Upper lobe of left lung (tissue), 6 donors: ENCODE measurements around the gene UBE4A. TPM values are rescaled to one million over a fixed set of nuclear protein-coding genes. Genes with fewer than 3 reads are reported as not detected.

Source experiments
- ATAC-seq, 2 donors: fragments of 200-7000 bp; cut with Tn5 transposase; one replicate each; pipeline ENCODE4 v1.9.1; 2022; ENCODE audit warnings: mild to moderate bottlenecking in 2 of 2, moderate library complexity in 2 of 2; ENCODE audit not compliant: low FRiP score in 2 of 2
- DNase-seq, 2 donors: peaks; one replicate each; pipeline ENCODE4 v3.0.0-alpha.2; 2019 to 2020
- H3K27ac ChIP-seq, 4 donors: fragments of 200-600 bp; sonication (generic); one replicate each; pipeline ENCODE4 v1.5.1; 2016 to 2019
- H3K27me3 ChIP-seq, 4 donors: fragments of 200-600 bp; sonication (generic); one replicate each; pipeline ENCODE4 v1.5.1; 2017 to 2019
- H3K36me3 ChIP-seq, 4 donors: fragments of 200-600 bp; sonication (generic); one replicate each; pipeline ENCODE4 v1.5.1; 2016 to 2019
- H3K4me1 ChIP-seq, 4 donors: fragments of 200-600 bp; sonication (generic); one replicate each; pipeline ENCODE4 v1.5.1; 2018 to 2019
- H3K4me3 ChIP-seq, 4 donors: fragments of 200-600 bp; sonication (generic); one replicate each; pipeline ENCODE4 v1.5.1; 2017 to 2019; ENCODE audit warnings: mild to moderate bottlenecking in 2 of 4, moderate library complexity in 1 of 4
- H3K9me3 ChIP-seq, 4 donors: fragments of 200-600 bp; sonication (generic); one replicate each; pipeline ENCODE4 v1.5.1; 2018 to 2019
- EP300 ChIP-seq, 4 donors: sonication (generic); formaldehyde crosslinking; IDR thresholded peaks; one replicate each; pipeline ENCODE4 v1.5.1; 2017; ENCODE audit warnings: antibody characterized with exemption in 4 of 4, control low read depth in 2 of 4
- POLR2A ChIP-seq, 4 donors: fragments of 450-650 bp; IDR thresholded peaks; one replicate each; pipeline ENCODE4 v1.5.1; 2016 to 2017; ENCODE audit warnings: antibody characterized with exemption in 4 of 4, mild to moderate bottlenecking in 2 of 4
- POLR2AphosphoS5 ChIP-seq, 2 donors: sonication (generic); formaldehyde crosslinking; IDR thresholded peaks; one replicate each; pipeline ENCODE4 v1.5.1; 2017; ENCODE audit warnings: antibody characterized with exemption in 2 of 2
- WGBS, 2 donors: methylation state at CpG; one replicate each; pipeline ENCODE4 v1.1.5; 2017 to 2018; 5-methylcytosine and 5-hydroxymethylcytosine counted together
- total RNA-seq, 6 donors: library from RNA; depleted of rRNA in 4 of 6; stranded (reverse); fragments of >200 nt in 4 of 6; gene quantifications; one replicate each; pipeline versions ENCODE4 v1.1.0 to v1.2.1, GENCODE V29; 2016 to 2021
- TF ChIP-seq, protein P1 (sequence below), 6 experiments: fragments of 450-650 bp in 4 of 6; fragments of 200-600 bp in 2 of 6; sonication (generic) in 2 of 6; IDR thresholded peaks; one replicate each; pipeline ENCODE4 v1.5.1; 2016 to 2019; ENCODE audit warnings: antibody characterized with exemption in 6 of 6
- donor health status: DM: no; HTN: no; CAD: no; lungs with moderate emphysema.
- donor health status: DM: no; HTN: yes; CAD: no; lungs with severe emphysema.

UBE4A gene, protein sequence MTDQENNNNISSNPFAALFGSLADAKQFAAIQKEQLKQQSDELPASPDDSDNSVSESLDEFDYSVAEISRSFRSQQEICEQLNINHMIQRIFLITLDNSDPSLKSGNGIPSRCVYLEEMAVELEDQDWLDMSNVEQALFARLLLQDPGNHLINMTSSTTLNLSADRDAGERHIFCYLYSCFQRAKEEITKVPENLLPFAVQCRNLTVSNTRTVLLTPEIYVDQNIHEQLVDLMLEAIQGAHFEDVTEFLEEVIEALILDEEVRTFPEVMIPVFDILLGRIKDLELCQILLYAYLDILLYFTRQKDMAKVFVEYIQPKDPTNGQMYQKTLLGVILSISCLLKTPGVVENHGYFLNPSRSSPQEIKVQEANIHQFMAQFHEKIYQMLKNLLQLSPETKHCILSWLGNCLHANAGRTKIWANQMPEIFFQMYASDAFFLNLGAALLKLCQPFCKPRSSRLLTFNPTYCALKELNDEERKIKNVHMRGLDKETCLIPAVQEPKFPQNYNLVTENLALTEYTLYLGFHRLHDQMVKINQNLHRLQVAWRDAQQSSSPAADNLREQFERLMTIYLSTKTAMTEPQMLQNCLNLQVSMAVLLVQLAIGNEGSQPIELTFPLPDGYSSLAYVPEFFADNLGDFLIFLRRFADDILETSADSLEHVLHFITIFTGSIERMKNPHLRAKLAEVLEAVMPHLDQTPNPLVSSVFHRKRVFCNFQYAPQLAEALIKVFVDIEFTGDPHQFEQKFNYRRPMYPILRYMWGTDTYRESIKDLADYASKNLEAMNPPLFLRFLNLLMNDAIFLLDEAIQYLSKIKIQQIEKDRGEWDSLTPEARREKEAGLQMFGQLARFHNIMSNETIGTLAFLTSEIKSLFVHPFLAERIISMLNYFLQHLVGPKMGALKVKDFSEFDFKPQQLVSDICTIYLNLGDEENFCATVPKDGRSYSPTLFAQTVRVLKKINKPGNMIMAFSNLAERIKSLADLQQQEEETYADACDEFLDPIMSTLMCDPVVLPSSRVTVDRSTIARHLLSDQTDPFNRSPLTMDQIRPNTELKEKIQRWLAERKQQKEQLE
- total RNA-seq: 10 to 100 TPM; 22.5 to 49.2 (median 38.2) TPM

DNA sequence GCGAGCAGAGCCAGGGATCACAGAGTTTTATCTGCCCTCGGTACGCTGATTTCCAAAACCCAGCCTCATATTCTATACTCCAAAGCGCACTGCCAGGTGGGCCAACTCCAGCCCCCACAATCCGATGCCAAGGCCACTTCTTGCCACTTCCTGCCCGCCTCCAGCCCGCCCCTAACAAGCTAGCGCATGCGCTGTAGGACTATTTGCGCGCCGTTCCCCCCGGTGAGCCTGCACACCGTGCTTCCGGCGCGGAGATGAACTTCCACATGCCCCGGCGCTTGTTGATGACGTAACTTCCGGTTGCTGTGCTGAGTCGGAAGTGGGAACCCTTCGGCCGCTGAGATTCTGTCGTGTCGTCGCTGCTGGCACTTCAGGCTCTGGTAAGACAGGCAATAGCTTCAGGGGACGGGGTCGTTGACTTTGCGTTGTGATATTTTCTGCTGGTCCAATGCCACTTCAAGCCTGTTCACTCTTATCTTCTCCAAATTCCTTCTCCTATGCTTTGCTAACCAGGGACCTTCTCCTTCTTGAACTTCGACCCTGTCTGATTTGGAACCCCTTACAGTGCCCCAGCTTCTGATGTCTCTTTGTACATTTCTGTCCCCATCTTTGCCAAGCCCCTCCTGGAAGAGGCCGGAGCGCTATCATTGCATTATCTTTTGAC is at the start of gene UBE4A:
Gene UBE4A, plus strand, starts transcription at position 306 of the 664 bp plus-strand sequence. CDS start 5,481 bp downstream, outside the sequence.
- DNase-seq: peak; percentile 90 to 94
- ATAC-seq: peak; percentile 94 to 98
- Histone ChIP-seq H3K36me3 (no peaks in the 10 kb centered on the region), H3K4me3 (peak within 1 kb of the TSS; percentile 69 to 95 (median 77)), H3K27me3 (no peaks in the 10 kb centered on the region), H3K4me1 (peaks cover 19 to 28% (median 21%) of the 10 kb centered on the region in 4 donors), H3K27ac (peak within 1 kb of the TSS; percentile 71 to 81 (median 76)), H3K9me3 (no peaks in the 10 kb centered on the region)
- TF ChIP-seq POLR2A (IDR thresholded peaks at IDR 0.05) (peak; percentile 21 to 82 (median 60)), EP300 (IDR thresholded peaks at IDR 0.05) (no peak), POLR2AphosphoS5 (IDR thresholded peaks at IDR 0.05) (peak; percentile 88 to 94)
- TF ChIP-seq, protein P1, sequence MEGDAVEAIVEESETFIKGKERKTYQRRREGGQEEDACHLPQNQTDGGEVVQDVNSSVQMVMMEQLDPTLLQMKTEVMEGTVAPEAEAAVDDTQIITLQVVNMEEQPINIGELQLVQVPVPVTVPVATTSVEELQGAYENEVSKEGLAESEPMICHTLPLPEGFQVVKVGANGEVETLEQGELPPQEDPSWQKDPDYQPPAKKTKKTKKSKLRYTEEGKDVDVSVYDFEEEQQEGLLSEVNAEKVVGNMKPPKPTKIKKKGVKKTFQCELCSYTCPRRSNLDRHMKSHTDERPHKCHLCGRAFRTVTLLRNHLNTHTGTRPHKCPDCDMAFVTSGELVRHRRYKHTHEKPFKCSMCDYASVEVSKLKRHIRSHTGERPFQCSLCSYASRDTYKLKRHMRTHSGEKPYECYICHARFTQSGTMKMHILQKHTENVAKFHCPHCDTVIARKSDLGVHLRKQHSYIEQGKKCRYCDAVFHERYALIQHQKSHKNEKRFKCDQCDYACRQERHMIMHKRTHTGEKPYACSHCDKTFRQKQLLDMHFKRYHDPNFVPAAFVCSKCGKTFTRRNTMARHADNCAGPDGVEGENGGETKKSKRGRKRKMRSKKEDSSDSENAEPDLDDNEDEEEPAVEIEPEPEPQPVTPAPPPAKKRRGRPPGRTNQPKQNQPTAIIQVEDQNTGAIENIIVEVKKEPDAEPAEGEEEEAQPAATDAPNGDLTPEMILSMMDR (IDR thresholded peaks at IDR 0.05): peak in 1 of 6 experiments; percentile 24
- 5 to 7% methylated on average over 22 to 33 of the region's 33 CpGs for WGBS, 2 donors

DNA sequence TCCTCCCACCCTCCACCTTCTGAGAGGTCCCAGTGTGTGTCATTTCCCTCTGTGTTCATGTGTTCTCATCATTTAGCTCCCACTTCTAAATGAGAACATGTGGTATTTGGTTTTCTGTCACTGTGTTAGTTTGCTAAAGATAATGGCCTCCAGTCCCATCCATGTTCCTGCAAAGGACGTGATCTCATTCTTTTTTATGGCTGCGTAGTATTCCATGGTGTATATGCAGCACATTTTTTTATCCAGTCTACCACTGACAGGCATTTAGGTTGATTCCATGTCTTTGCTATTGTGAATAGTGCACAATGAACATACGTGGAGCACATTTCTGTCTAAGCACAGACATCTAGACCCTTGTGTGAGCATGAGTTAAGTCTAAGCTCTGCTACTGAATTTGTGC is 49.1 kb upstream of the UBE4A start:
- H3K9me3 ChIP-seq: no peaks in the 10 kb centered on the region
- H3K27ac ChIP-seq: no peak overlapping the region
- 94 to 95% methylated on average over 3 of the region's 3 CpGs for WGBS, 2 donors
- no peaks in the 10 kb centered on the region for H3K36me3 ChIP-seq
- no peaks in the 10 kb centered on the region for H3K27me3 ChIP-seq
- no peak overlapping the region for H3K4me3 ChIP-seq
- TF ChIP-seq POLR2AphosphoS5 (IDR thresholded peaks at IDR 0.05): no peak
- TF ChIP-seq, protein P1 (IDR thresholded peaks at IDR 0.05): no peak
- no peak for TF ChIP-seq POLR2A (IDR thresholded peaks at IDR 0.05)
- no peak for TF ChIP-seq EP300 (IDR thresholded peaks at IDR 0.05)
- DNase-seq: no peak
- peaks cover 3 to 8% (median 4%) of the 10 kb centered on the region in 4 donors for H3K4me1 ChIP-seq
- ATAC-seq: no peak

DNA sequence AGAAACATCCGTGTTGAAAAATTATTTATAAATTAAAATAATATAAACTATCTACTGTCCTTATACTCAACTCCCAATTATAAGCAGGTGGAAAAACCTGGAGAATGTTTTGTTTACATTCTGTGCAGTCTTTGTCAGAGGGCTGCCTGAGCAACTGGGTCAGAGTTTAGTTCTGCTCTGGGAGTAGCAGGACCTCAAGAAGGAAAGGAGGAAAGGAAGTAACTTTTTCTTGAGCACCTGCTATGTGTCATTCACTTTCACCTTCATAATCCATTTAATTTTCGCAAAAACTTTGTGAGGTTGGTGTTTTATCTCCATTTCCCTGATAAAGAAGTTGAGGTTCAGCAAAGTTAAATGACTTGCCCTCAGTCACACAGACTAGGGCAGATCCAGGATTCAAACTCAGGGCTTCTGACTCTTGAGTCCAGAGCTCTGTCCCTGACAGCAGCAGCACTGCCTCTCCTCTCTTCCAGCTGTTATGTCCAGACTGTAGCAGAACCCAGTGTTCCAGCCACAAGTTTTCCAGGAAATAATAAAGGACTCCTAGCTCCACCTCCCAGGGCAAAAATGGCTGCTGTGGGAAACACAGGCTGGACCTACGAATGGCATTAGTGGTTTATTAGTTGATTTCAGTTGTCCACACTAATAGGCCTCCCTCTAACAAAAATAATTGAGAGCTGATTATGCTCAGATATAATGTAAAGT is 48.5 kb upstream of the UBE4A start:
- no peaks in the 10 kb centered on the region for H3K9me3 ChIP-seq
- WGBS, 2 donors: 79 to 80% methylated on average over 3 of the region's 3 CpGs
- H3K4me1 ChIP-seq: peaks cover 10 to 15% (median 11%) of the 10 kb centered on the region in 4 donors
- no peak overlapping the region for H3K27ac ChIP-seq
- no peaks in the 10 kb centered on the region for H3K36me3 ChIP-seq
- H3K27me3 ChIP-seq: no peaks in the 10 kb centered on the region
- H3K4me3 ChIP-seq: no peak overlapping the region
- no peak for DNase-seq
- ATAC-seq: no peak
- TF ChIP-seq POLR2A (IDR thresholded peaks at IDR 0.05) (no peak), POLR2AphosphoS5 (IDR thresholded peaks at IDR 0.05) (no peak), EP300 (IDR thresholded peaks at IDR 0.05) (no peak)
- TF ChIP-seq, protein P1 (IDR thresholded peaks at IDR 0.05): no peak

DNA sequence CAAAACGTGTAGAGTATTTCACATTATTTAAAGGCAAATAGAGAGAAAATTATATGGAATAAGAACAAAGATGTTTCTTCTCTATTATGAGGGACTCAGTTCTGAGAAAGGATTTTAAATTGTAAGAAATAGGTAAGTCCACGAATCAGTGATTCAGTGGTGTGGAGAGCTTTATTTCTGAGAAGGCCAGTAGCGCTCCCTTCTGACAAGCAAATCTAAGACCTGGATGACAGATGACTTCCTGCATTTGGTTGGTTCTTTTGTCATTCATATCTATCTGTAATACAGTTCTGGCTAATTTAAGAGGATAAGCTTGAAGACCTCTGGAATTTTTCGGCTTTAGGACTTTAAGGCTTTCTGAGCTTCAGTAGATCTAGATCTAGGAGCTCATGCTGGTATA is 47.9 kb upstream of the UBE4A start:
- no peak for DNase-seq
- no peaks in the 10 kb centered on the region for H3K9me3 ChIP-seq
- H3K27ac ChIP-seq: no peak overlapping the region
- peaks cover 15 to 21% (median 17%) of the 10 kb centered on the region in 4 donors for H3K4me1 ChIP-seq
- ATAC-seq: no peak
- no peak overlapping the region for H3K4me3 ChIP-seq
- no peaks in the 10 kb centered on the region for H3K27me3 ChIP-seq
- no peaks in the 10 kb centered on the region for H3K36me3 ChIP-seq
- TF ChIP-seq EP300 (IDR thresholded peaks at IDR 0.05): no peak
- TF ChIP-seq, protein P1 (IDR thresholded peaks at IDR 0.05): no peak
- TF ChIP-seq POLR2A (IDR thresholded peaks at IDR 0.05): no peak
- TF ChIP-seq POLR2AphosphoS5 (IDR thresholded peaks at IDR 0.05): no peak
- WGBS, 2 donors: 65 to 70% methylated on average over 4 of the region's 4 CpGs
